ENCODE data around the gene RSPRY1. TPM values are rescaled to one million over a fixed set of nuclear protein-coding genes. Genes with fewer than 3 reads are reported as not detected.

The RSPRY1 gene
- polyA plus RNA-seq, 1 of the 3 experiments (the other 2 are of a cell fraction) = 16.6 TPM

DNA sequence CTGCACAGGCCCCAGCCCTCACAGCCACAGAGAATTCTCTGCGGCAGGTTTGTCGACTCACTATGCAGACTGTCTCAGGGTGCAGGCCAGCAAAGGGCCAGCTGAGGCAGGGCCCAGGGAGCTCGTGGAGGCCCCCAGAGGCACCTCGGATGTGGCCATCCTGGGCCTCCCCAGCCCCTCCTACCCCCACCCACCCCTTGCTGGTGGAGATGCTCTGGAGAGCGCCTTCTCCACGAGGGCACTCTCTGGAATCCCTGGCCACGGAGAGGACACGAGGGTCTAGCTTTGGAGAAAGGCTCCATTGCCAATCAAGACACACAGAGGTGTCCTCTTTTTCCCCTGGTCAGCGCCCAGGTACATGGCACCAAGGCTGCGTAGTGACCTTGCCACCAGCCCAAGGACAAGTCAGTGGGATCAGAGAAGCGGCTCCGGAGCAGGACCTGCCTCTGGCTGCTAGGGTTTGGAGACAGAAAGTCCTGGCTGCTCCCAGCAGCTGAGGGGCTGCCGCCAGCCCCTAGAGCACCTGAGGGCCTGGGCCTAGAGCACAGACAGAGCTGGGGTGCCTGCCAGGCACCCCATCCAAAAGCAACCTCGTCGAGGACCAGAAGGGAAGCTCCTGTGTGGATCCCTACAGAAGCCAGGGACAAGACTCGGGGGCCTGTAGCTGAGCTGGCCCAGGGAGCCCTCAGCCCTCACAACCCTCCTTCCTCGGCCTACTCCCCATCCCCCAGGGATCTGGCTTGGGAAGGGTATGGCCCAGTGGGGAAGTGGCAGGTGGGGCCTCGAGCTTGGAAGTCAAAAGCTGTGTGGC is 77.6 kb downstream of the RSPRY1 start:
- ChIA-PET POLR2A (interaction anchor here (1.2 kb wide), 1 partner anchor 19 kb away, joined by 3 read pairs; the partner anchor contains the start of gene ARL2BP), CTCF (interaction anchor here (1.2 to 1.5 kb wide), 2 partner anchors 18 to 155 kb away, joined by 3 to 10 read pairs; partner anchors contain the start of gene ARL2BP)
- no peaks in the 10 kb centered on the region for H3F3A ChIP-seq (replicated peaks; ENCODE audit: insufficient read depth)
- no peak overlapping the region for H3K4me2 ChIP-seq
- DNase-seq = peak; percentile 26
- no peaks in the 10 kb centered on the region for H4K20me1 ChIP-seq (ENCODE audit: insufficient read depth)
- H3K4me3 ChIP-seq (ENCODE audit: low read depth in 2 of 2, low read length in 1 of 2) = no peak overlapping the region
- no peaks in the 10 kb centered on the region for H3K9me2 ChIP-seq
- H3K27ac ChIP-seq (ENCODE audit: low read depth in 2 of 2, low read length in 1 of 2) = peak overlapping the region in 1 of 2 experiments; percentile 23; a peak in 1 of 4 replicates
- H3K36me3 ChIP-seq (replicated peaks in 1 of 2; ENCODE audit: control insufficient read depth in 1 of 2, insufficient read depth in 2 of 2, low read length in 1 of 2) = no peaks in the 10 kb centered on the region
- H3K9me3 ChIP-seq = no peaks in the 10 kb centered on the region
- TF ChIP-seq FOSL2 (IDR thresholded peaks at IDR 0.05; ENCODE audit: borderline replicate concordance, low read depth) (no peak), FOXJ3 (CRISPR knock-in tag; IDR thresholded peaks at IDR 0.05) (no peak), NFIC (IDR thresholded peaks at IDR 0.05; ENCODE audit: borderline replicate concordance) (no peak), EP300 (IDR thresholded peaks at IDR 0.05; ENCODE audit: borderline replicate concordance in 1 of 2, low read depth in 1 of 2, low read length in 1 of 2) (no peak), TAF1 (IDR thresholded peaks at IDR 0.05; ENCODE audit: borderline replicate concordance, low read depth, low read length) (no peak), RXRA (IDR thresholded peaks at IDR 0.05; ENCODE audit: borderline replicate concordance, low read depth) (no peak), POLR2AphosphoS5 (IDR thresholded peaks at IDR 0.05; ENCODE audit: low read depth, low read length) (no peak)
- TF ChIP-seq, protein P1, sequence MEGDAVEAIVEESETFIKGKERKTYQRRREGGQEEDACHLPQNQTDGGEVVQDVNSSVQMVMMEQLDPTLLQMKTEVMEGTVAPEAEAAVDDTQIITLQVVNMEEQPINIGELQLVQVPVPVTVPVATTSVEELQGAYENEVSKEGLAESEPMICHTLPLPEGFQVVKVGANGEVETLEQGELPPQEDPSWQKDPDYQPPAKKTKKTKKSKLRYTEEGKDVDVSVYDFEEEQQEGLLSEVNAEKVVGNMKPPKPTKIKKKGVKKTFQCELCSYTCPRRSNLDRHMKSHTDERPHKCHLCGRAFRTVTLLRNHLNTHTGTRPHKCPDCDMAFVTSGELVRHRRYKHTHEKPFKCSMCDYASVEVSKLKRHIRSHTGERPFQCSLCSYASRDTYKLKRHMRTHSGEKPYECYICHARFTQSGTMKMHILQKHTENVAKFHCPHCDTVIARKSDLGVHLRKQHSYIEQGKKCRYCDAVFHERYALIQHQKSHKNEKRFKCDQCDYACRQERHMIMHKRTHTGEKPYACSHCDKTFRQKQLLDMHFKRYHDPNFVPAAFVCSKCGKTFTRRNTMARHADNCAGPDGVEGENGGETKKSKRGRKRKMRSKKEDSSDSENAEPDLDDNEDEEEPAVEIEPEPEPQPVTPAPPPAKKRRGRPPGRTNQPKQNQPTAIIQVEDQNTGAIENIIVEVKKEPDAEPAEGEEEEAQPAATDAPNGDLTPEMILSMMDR (IDR thresholded peaks at IDR 0.05) = no peak
- peaks cover 8 to 36% of the 10 kb centered on the region in 2 experiments; a peak in 2 of 4 replicates for H3K4me1 ChIP-seq (ENCODE audit: control insufficient read depth in 1 of 2, insufficient read depth in 2 of 2, low read depth in 1 of 2, low read length in 1 of 2)
- H3K27me3 ChIP-seq (ENCODE audit: insufficient read depth) = no peaks in the 10 kb centered on the region
- H3K9ac ChIP-seq = no peak overlapping the region
- no peaks in the 10 kb centered on the region for H3K79me2 ChIP-seq (ENCODE audit: insufficient read depth)
- 75% methylated on average over 9 of the region's 18 CpGs for WGBS (ENCODE audit: low lambda C conversion rate)
- no peak overlapping the region for H2AFZ ChIP-seq (ENCODE audit: low read depth)

DNA sequence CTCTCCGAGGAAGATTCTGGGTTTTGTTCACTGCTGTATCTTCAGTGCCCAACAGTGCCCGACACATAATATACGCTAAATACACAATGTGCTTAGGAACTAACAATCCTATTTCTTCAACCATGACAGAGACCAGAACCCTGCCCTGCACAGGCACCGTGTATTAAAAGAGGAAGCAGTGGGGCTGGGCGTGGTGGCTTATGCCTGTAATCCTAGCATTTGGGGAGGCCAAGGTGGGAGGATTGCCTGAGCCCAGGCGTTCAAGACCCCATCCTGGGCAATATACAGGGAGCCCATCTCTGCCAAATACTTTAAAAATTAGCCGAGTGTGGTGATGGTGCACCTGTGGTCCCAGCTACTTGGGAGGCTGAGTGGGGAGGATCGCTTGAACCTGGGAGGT is 78.3 kb downstream of the RSPRY1 start:
- Histone ChIP-seq H3K9me2 (no peaks in the 10 kb centered on the region), H3K9me3 (no peaks in the 10 kb centered on the region), H3K4me1 (ENCODE audit: control insufficient read depth in 1 of 2, insufficient read depth in 2 of 2, low read depth in 1 of 2, low read length in 1 of 2) (peaks cover 8 to 41% of the 10 kb centered on the region in 2 experiments; a peak in 2 of 4 replicates), H3K4me3 (ENCODE audit: low read depth in 2 of 2, low read length in 1 of 2) (no peak overlapping the region), H2AFZ (ENCODE audit: low read depth) (no peak overlapping the region), H3K4me2 (no peak overlapping the region), H3F3A (replicated peaks; ENCODE audit: insufficient read depth) (no peaks in the 10 kb centered on the region), H3K36me3 (replicated peaks in 1 of 2; ENCODE audit: control insufficient read depth in 1 of 2, insufficient read depth in 2 of 2, low read length in 1 of 2) (no peaks in the 10 kb centered on the region), H3K9ac (no peak overlapping the region), H3K27ac (ENCODE audit: low read depth in 2 of 2, low read length in 1 of 2) (no peak overlapping the region), H3K79me2 (ENCODE audit: insufficient read depth) (no peaks in the 10 kb centered on the region), H3K27me3 (ENCODE audit: insufficient read depth) (no peaks in the 10 kb centered on the region), H4K20me1 (ENCODE audit: insufficient read depth) (no peaks in the 10 kb centered on the region)
- WGBS (ENCODE audit: low lambda C conversion rate) = 88% methylated on average over 8 of the region's 8 CpGs
- no peak for DNase-seq
- CTCF ChIA-PET = no interaction called here
- POLR2A ChIA-PET = interaction anchor here (1.2 kb wide), 1 partner anchor 20 kb away, joined by 3 read pairs; the partner anchor contains the start of gene ARL2BP
- TF ChIP-seq NRF1 (IDR thresholded peaks at IDR 0.05; ENCODE audit: low read depth, low read length) (no peak), YY1 (IDR thresholded peaks at IDR 0.05; ENCODE audit: low read depth) (no peak), TAF1 (IDR thresholded peaks at IDR 0.05; ENCODE audit: borderline replicate concordance, low read depth, low read length) (no peak), TEAD4 (IDR thresholded peaks at IDR 0.05; ENCODE audit: borderline replicate concordance, insufficient read depth) (no peak), RCOR1 (IDR thresholded peaks at IDR 0.05; ENCODE audit: low read length) (no peak)
- TF ChIP-seq, protein P2, sequence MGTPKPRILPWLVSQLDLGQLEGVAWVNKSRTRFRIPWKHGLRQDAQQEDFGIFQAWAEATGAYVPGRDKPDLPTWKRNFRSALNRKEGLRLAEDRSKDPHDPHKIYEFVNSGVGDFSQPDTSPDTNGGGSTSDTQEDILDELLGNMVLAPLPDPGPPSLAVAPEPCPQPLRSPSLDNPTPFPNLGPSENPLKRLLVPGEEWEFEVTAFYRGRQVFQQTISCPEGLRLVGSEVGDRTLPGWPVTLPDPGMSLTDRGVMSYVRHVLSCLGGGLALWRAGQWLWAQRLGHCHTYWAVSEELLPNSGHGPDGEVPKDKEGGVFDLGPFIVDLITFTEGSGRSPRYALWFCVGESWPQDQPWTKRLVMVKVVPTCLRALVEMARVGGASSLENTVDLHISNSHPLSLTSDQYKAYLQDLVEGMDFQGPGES (IDR thresholded peaks at IDR 0.05; ENCODE audit: low read depth, low read length) = no peak
- TF ChIP-seq, protein P3, sequence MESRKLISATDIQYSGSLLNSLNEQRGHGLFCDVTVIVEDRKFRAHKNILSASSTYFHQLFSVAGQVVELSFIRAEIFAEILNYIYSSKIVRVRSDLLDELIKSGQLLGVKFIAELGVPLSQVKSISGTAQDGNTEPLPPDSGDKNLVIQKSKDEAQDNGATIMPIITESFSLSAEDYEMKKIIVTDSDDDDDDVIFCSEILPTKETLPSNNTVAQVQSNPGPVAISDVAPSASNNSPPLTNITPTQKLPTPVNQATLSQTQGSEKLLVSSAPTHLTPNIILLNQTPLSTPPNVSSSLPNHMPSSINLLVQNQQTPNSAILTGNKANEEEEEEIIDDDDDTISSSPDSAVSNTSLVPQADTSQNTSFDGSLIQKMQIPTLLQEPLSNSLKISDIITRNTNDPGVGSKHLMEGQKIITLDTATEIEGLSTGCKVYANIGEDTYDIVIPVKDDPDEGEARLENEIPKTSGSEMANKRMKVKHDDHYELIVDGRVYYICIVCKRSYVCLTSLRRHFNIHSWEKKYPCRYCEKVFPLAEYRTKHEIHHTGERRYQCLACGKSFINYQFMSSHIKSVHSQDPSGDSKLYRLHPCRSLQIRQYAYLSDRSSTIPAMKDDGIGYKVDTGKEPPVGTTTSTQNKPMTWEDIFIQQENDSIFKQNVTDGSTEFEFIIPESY (IDR thresholded peaks at IDR 0.05; ENCODE audit: borderline replicate concordance, low read depth) = no peak
- TF ChIP-seq, protein P4, sequence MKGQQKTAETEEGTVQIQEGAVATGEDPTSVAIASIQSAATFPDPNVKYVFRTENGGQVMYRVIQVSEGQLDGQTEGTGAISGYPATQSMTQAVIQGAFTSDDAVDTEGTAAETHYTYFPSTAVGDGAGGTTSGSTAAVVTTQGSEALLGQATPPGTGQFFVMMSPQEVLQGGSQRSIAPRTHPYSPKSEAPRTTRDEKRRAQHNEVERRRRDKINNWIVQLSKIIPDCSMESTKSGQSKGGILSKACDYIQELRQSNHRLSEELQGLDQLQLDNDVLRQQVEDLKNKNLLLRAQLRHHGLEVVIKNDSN (IDR thresholded peaks at IDR 0.05; ENCODE audit: borderline replicate concordance, low read depth) = no peak
- TF ChIP-seq, protein P5, sequence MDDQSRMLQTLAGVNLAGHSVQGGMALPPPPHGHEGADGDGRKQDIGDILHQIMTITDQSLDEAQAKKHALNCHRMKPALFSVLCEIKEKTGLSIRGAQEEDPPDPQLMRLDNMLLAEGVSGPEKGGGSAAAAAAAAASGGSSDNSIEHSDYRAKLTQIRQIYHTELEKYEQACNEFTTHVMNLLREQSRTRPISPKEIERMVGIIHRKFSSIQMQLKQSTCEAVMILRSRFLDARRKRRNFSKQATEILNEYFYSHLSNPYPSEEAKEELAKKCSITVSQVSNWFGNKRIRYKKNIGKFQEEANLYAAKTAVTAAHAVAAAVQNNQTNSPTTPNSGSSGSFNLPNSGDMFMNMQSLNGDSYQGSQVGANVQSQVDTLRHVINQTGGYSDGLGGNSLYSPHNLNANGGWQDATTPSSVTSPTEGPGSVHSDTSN (IDR thresholded peaks at IDR 0.05) = no peak
- TF ChIP-seq, protein P6, sequence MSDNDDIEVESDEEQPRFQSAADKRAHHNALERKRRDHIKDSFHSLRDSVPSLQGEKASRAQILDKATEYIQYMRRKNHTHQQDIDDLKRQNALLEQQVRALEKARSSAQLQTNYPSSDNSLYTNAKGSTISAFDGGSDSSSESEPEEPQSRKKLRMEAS (IDR thresholded peaks at IDR 0.05; ENCODE audit: low read depth) = no peak

Data from SK-N-SH (cell line).